Retinal pigment epithelial cell (primary cell): ENCODE data around the gene HSPD1.
A peak's percentile ranks its signal among the peaks of the same experiment; 100 is the strongest.

Experiments used
- DNase-seq: peaks from one replicate; pipeline ENCODE4 v3.0.0-alpha.2; 2010; ENCODE audit warnings: low read depth
- H3K4me3 ChIP-seq: 2 replicates; pipeline ENCODE4 v1.5.1; 2011; ENCODE audit warnings: mild to moderate bottlenecking, low read length, control low read depth, moderate library complexity
- TF ChIP-seq, protein P1 (sequence below): conservative IDR thresholded peaks from 2 replicates; pipeline ENCODE4 v1.5.1; 2011; ENCODE audit warnings: low read depth, low read length, control low read depth, inconsistent platforms

The HSPD1 gene

DNA sequence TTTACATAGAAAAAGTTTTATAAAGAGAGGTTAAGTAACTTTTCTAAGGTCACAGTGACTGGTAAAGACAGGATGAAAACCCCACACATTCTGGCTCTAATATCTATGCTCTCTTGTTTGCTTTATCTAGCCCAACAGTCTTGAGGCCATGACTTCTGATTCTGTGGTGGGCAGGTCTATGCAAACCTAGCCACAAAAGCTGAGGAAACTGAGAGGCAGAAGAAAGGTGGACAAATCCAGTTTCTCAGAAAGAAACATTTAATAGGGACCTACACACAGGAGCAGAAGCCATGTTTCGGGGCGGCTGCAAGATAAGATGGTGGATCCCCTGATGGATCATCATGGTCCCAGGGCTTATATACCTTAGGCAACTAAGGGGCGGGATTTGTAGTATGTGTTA is 21.8 kb downstream of the HSPD1 start:
- TF ChIP-seq, protein P1, sequence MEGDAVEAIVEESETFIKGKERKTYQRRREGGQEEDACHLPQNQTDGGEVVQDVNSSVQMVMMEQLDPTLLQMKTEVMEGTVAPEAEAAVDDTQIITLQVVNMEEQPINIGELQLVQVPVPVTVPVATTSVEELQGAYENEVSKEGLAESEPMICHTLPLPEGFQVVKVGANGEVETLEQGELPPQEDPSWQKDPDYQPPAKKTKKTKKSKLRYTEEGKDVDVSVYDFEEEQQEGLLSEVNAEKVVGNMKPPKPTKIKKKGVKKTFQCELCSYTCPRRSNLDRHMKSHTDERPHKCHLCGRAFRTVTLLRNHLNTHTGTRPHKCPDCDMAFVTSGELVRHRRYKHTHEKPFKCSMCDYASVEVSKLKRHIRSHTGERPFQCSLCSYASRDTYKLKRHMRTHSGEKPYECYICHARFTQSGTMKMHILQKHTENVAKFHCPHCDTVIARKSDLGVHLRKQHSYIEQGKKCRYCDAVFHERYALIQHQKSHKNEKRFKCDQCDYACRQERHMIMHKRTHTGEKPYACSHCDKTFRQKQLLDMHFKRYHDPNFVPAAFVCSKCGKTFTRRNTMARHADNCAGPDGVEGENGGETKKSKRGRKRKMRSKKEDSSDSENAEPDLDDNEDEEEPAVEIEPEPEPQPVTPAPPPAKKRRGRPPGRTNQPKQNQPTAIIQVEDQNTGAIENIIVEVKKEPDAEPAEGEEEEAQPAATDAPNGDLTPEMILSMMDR = no peak
- DNase-seq = no peak
- no peak overlapping the region for H3K4me3 ChIP-seq

DNA sequence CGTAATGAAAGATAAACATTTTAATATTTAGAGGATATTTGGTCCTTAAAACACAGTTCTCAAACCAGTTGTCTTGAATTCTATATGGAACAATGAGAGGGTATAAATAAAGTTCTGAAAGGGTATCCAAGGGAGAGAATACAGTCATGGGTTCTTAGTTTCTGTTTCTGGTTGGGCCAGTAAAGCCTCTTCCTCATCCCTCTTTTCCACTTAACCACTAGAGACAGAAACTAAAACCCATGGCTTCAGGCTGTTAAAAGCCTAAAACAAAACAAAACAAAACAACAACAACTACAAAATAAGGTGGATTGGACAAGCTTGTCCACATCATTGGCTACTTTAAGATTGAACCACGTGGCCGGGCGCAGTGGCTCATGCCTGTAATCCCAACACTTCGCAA is 27.5 kb downstream of the HSPD1 start:
- H3K4me3 ChIP-seq = no peak overlapping the region
- no peak for DNase-seq
- TF ChIP-seq, protein P1 = no peak

DNA sequence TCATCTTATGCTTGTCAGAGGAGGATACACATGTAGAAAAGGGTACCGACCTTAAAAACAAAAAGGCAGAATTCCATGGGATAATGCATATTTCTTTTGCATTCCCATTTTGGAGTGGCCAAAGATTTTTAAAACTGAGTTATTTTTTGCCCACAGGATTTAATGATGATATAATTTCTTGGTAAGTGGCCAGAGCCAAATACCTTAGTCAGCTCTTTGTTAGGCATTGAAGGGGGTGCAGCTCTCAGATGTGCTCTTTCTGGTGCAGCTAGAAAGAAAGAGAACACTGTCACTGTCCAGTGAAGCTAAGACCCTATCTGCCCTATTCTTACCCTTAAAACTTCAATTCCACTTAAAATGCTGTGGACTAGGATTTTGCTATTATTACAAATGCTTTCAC is 35.5 kb downstream of the HSPD1 start:
- DNase-seq = peak; percentile 23
- TF ChIP-seq, protein P1 = no peak

DNA sequence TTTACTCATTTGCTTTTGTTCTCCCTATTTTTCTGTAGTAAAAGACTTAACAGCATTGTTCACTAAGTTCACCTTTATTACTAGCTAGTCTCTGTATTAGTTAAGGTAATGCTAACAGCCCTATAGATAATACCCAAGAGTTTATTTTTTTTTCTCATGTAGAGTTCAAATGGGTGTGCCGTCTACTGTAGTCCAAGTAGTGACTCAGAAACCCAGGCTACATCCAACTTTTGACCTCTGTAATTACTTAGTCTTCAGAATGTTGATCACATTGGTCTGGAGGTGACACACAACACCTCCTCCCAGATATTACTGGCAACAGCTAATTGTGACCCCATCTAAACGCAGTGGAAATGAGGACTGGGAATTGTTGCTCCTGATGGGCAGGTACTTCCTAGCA is 38.6 kb downstream of the HSPD1 start:
- no peak overlapping the region for H3K4me3 ChIP-seq
- DNase-seq = peak; percentile 34
- TF ChIP-seq, protein P1 = no peak

More for the DNA sequence above, 35.5 kb downstream of the HSPD1 start:
- H3K4me3 ChIP-seq = no peak overlapping the region

DNA sequence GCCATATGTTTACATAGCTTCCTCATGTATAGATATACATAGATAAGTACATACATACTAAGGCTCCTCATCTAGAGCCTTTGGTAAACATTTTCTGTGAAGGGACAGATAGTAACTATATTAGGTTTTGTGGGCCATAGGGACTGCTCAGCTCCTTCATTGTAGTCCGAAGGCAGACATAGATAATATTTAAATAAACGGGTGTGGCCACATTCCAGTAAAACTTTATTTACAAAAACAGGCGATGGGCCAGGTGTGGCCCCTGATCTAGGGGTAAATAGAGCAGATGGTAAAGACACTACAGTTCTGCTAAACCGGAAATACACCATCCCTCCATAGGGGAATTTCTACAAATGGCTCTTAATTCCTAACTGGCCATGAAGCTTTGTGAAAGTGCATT is 39.0 kb downstream of the HSPD1 start:
- H3K4me3 ChIP-seq = no peak overlapping the region
- DNase-seq = no peak
- TF ChIP-seq, protein P1 = no peak

DNA sequence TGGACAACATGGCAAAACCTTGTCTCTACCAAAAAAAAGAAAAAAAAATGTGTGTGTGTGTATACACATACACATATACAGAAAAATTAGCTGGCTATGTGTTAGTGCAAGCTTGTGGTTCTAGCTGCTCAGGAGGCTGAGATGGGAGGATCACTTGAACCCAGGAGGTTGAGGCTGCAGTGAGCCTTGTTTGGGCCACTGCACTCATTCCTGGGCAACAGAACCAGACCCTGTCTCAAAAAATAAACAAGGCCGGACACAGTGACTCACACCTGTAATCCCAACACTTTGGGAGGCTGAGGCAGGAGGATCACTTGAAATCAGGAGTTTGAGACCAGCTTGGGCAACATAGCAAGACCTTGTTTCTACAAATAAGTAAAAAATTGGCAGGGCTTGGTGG is 44.2 kb downstream of the HSPD1 start:
- no peak overlapping the region for H3K4me3 ChIP-seq
- no peak for DNase-seq
- TF ChIP-seq, protein P1 = no peak

DNA sequence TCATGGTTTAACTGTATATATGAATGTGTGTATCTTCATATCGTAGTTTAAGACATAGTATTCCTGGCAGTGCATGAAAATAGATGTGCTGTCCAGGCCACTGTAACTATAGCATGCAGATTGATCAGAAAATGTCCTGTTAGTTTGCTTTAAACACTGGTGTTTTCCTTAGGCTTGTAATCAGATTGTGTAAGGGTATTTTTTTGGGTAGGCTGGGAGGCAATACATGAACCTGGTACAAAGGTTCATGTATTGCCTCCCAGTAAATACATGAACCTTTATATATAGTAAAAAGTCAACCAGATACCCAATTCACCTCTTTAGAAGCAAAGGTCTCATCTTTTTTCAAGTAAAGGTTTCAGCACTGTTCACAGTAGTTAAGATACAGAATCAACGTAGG is 44.7 kb downstream of the HSPD1 start:
- no peak for DNase-seq
- H3K4me3 ChIP-seq = peak overlapping the region; percentile 99
- TF ChIP-seq, protein P1 = no peak
